PC-9 (cell line): Measurements from ENCODE around the gene STK10. TPM values are rescaled to one million over a fixed set of nuclear protein-coding genes. Genes with fewer than 3 reads are reported as not detected.

ENCODE experiments used
- BruUV-seq: library from RNA; stranded (reverse); fragments of 400-500 nt; replicated peaks from 2 replicates; lab custom pipeline; 2021; lab: Mats Ljungman, UMichigan
- CTCF ChIA-PET: fragments of 300-600 bp; sonication (Branson Sonifier 250); formaldehyde crosslinking; loops from one replicate; lab custom pipeline; 2022; ENCODE audit warnings: antibody characterized with exemption; lab: Charles Lee
- POLR2A ChIA-PET: fragments of 300-600 bp; sonication (Branson Sonifier 250); formaldehyde crosslinking; loops from one replicate; lab custom pipeline; 2022; ENCODE audit warnings: antibody characterized with exemption; ENCODE audit not compliant: unreplicated experiment; lab: Charles Lee
- DNase-seq, 2 experiments: peaks; one replicate each; pipeline versions ENCODE4 v3.0.0 to v3.0.0-alpha.2; 2015 to 2022; ENCODE audit warnings: mixed read lengths in 1 of 2
- H2AFZ ChIP-seq: fragments of 200-600 bp; sonication (generic); 2 replicates; pipeline ENCODE4 v1.8.1; 2017; ENCODE audit warnings: antibody characterized with exemption
- H3F3A ChIP-seq: fragments of 200-600 bp; sonication (generic); 2 replicates; pipeline ENCODE4 v1.8.1; 2017; ENCODE audit warnings: antibody characterized with exemption, mild to moderate bottlenecking, low read depth; ENCODE audit not compliant: insufficient read depth
- H3K27ac ChIP-seq: fragments of 200-600 bp; sonication (generic); 2 replicates; pipeline ENCODE4 v1.6.1; 2016; ENCODE audit warnings: mixed run types
- H3K27me3 ChIP-seq: fragments of 200-600 bp; sonication (generic); 2 replicates; pipeline ENCODE4 v1.6.1; 2016; ENCODE audit warnings: low read depth, mixed run types; ENCODE audit not compliant: insufficient read depth
- H3K36me3 ChIP-seq: fragments of 200-600 bp; sonication (generic); 2 replicates; pipeline ENCODE4 v1.6.1; 2016; ENCODE audit warnings: low read depth, mixed run types
- H3K4me1 ChIP-seq: fragments of 200-600 bp; sonication (generic); replicated peaks from 2 replicates; pipeline ENCODE4 v1.6.1; 2016; ENCODE audit warnings: mixed run types; ENCODE audit not compliant: insufficient read depth
- H3K4me2 ChIP-seq: fragments of 200-600 bp; sonication (generic); 2 replicates; pipeline ENCODE4 v1.6.1; 2017; ENCODE audit warnings: mixed run types
- H3K4me3 ChIP-seq: fragments of 200-600 bp; sonication (generic); 2 replicates; pipeline ENCODE4 v1.6.1; 2016; ENCODE audit warnings: mixed run types
- H3K79me2 ChIP-seq: fragments of 200-600 bp; sonication (generic); 2 replicates; pipeline ENCODE4 v1.6.1; 2017; ENCODE audit warnings: low read depth, mixed run types
- H3K9me2 ChIP-seq: fragments of 200-600 bp; sonication (generic); 2 replicates; pipeline ENCODE4 v1.8.1; 2017; ENCODE audit warnings: mild to moderate bottlenecking; ENCODE audit not compliant: insufficient read depth
- H3K9me3 ChIP-seq: fragments of 200-600 bp; sonication (generic); 2 replicates; pipeline ENCODE4 v1.8.1; 2016; ENCODE audit warnings: low read depth; ENCODE audit not compliant: insufficient read depth
- H4K20me1 ChIP-seq: fragments of 200-600 bp; sonication (generic); 2 replicates; pipeline ENCODE4 v1.8.1; 2017; ENCODE audit not compliant: insufficient read depth
- EZH2 ChIP-seq: fragments of 200-600 bp; sonication (generic); IDR thresholded peaks from 2 replicates; pipeline ENCODE4 v1.8.0; 2017; ENCODE audit warnings: antibody characterized with exemption, low read depth
- intact Hi-C: fragments of 100-400 bp; cut with micrococcal nuclease; formaldehyde crosslinking; loops from one replicate; pipeline ENCODE4 v1.10.0; 2022; ENCODE audit not compliant: unreplicated experiment
- total RNA-seq: library from RNA; stranded (reverse); gene quantifications from 2 replicates; pipeline ENCODE4 v1.2.3, GENCODE V29; 2021
- TF ChIP-seq, protein P1 (sequence below): fragments of 200-600 bp; sonication (generic); conservative IDR thresholded peaks from 2 replicates; pipeline ENCODE4 v1.6.1; 2017; ENCODE audit warnings: mixed run types, antibody characterized with exemption, mild to moderate bottlenecking, moderate library complexity

STK10 gene
- total RNA-seq, 1 experiment from 2014 or later, result 31.5 TPM

DNA sequence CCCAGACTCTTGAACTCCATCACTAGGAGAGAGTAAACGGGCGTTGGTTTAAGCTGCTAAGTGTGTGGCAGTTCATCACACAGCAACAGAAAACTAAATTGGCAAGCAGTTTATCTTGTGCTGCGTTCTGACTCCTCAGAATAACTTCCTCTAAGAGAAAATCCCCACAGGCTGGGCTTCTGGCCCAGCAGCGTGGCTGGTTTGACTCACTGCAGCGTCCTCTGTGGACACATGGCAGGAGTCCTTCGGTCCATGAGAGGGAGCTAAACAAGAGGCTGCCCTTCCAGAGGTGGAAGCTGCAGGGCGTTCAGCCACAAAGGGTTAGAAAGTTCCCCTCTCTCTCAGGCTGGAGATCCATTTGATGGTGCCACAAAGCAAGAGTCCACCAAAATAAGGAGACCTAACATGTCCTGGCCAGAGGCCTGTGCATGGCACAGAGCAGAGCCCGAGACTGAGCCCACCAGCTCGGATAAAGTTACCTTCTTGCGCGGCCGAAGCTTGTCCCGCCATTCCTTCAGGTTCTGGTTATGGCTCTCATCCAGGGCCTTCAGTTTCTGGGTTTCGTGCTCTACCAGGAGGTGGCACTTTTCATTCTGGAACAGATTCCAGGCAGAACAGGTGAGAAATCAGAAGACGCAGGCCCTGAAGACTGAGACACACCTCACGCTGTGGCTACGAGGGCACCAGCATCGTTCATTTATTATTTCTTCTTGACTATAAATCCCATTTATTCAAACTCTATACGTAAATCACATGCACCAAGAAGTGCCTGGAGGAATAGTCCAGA is 135.4 kb downstream of the STK10 start:
- H3F3A ChIP-seq, result no peaks in the 10 kb centered on the region
- no peaks in the 10 kb centered on the region for H3K9me3 ChIP-seq
- H3K79me2 ChIP-seq, result no peaks in the 10 kb centered on the region
- no TSS peak for BruUV-seq
- POLR2A ChIA-PET, result interaction anchor here (0.7 kb wide), 1 partner anchor 594 kb away, joined by 5 read pairs; no protein-coding TSS in a partner anchor
- H3K4me3 ChIP-seq, result no peak overlapping the region
- no peaks in the 10 kb centered on the region for H3K36me3 ChIP-seq
- intact Hi-C loops, result loop anchor here (5.0 kb wide), 1 partner anchor 135 kb away; the partner anchor contains the start of gene STK10
- no peak for DNase-seq
- H4K20me1 ChIP-seq, result no peaks in the 10 kb centered on the region
- CTCF ChIA-PET, result interaction anchor here (0.6 kb wide), 1 partner anchor 19 kb away, joined by 4 read pairs; no protein-coding TSS in a partner anchor
- no peaks in the 10 kb centered on the region for H3K4me1 ChIP-seq
- TF ChIP-seq EZH2, result no peak
- TF ChIP-seq, protein P1, sequence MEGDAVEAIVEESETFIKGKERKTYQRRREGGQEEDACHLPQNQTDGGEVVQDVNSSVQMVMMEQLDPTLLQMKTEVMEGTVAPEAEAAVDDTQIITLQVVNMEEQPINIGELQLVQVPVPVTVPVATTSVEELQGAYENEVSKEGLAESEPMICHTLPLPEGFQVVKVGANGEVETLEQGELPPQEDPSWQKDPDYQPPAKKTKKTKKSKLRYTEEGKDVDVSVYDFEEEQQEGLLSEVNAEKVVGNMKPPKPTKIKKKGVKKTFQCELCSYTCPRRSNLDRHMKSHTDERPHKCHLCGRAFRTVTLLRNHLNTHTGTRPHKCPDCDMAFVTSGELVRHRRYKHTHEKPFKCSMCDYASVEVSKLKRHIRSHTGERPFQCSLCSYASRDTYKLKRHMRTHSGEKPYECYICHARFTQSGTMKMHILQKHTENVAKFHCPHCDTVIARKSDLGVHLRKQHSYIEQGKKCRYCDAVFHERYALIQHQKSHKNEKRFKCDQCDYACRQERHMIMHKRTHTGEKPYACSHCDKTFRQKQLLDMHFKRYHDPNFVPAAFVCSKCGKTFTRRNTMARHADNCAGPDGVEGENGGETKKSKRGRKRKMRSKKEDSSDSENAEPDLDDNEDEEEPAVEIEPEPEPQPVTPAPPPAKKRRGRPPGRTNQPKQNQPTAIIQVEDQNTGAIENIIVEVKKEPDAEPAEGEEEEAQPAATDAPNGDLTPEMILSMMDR, result no peak
- H2AFZ ChIP-seq, result no peak overlapping the region
- H3K9me2 ChIP-seq, result no peaks in the 10 kb centered on the region
- no peak overlapping the region for H3K4me2 ChIP-seq
- no peaks in the 10 kb centered on the region for H3K27me3 ChIP-seq
- no peak overlapping the region for H3K27ac ChIP-seq

DNA sequence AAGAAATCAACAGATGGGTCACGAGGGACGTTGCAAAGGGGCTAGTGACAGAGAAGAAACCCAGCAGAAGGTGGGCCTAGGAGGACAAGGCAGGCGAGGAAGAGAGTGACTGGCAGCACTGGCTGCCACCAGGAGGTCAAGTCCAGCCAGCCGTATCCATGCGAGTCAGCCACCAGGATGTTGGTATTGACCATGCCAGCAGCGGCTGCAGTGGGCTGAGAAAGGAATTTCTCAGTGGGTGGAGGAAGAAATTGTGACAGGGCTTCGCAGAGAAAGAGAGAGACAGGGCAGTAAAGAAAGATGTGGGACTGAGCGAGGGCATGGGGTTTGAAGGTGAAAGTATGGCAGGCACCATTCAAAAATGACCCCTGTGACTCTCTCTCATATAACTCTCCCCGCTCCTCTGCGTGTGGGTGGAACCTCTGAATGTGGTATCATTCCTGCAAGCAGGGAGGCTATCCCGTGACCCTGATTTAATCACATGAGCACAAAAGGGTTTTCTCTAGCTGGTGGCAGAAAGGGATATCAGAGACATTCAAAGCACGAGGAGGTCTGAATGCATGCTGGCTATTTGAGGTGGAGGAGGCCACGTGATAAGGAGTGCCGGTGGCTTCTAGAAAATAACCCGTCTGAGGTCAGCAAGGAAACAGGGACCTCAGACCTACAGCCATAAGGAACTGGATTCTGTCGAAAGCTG is 136.2 kb downstream of the STK10 start:
- no peaks in the 10 kb centered on the region for H3K4me1 ChIP-seq
- no peak overlapping the region for H2AFZ ChIP-seq
- H4K20me1 ChIP-seq, result no peaks in the 10 kb centered on the region
- BruUV-seq, result no TSS peak
- ChIA-PET CTCF (no interaction called here), POLR2A (interaction anchor here (0.7 kb wide), 1 partner anchor 593 kb away, joined by 5 read pairs; no protein-coding TSS in a partner anchor)
- TF ChIP-seq, protein P1, result no peak
- no peak for TF ChIP-seq EZH2
- no peak overlapping the region for H3K27ac ChIP-seq
- no peak for DNase-seq
- no peaks in the 10 kb centered on the region for H3K27me3 ChIP-seq
- no peak overlapping the region for H3K4me3 ChIP-seq
- no peaks in the 10 kb centered on the region for H3K36me3 ChIP-seq
- no peaks in the 10 kb centered on the region for H3F3A ChIP-seq
- H3K9me2 ChIP-seq, result no peaks in the 10 kb centered on the region
- no peaks in the 10 kb centered on the region for H3K9me3 ChIP-seq
- no peaks in the 10 kb centered on the region for H3K79me2 ChIP-seq
- H3K4me2 ChIP-seq, result no peak overlapping the region
- intact Hi-C loops, result loop anchor here (5.0 kb wide), 1 partner anchor 136 kb away; the partner anchor contains the start of gene STK10

DNA sequence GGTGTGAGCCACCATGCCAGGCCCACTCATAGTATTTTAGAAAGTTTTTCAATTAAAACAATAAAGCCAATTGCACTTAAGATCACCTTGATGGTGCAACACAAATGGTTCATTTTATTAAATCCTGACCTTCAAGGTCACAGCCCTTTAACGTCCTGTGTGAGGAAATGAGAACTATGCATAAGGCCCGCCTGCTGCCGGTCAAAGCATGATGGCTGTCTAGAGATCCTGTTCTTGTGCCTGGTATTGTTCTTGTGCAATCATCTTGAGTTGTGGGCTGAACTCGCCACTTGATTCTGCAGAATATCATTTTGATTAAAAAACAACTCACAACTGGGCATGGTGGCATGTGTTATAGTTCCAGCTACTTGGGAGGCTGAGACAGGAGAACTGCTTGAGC is 137.9 kb downstream of the STK10 start:
- BruUV-seq, result no TSS peak
- Histone ChIP-seq H3K27me3 (no peaks in the 10 kb centered on the region), H3K9me3 (no peaks in the 10 kb centered on the region), H3K4me2 (no peak overlapping the region), H2AFZ (no peak overlapping the region), H3K4me3 (no peak overlapping the region), H3F3A (no peaks in the 10 kb centered on the region), H4K20me1 (no peaks in the 10 kb centered on the region), H3K27ac (no peak overlapping the region), H3K9me2 (no peaks in the 10 kb centered on the region), H3K4me1 (no peaks in the 10 kb centered on the region), H3K36me3 (no peaks in the 10 kb centered on the region), H3K79me2 (no peaks in the 10 kb centered on the region)
- ChIA-PET POLR2A (interaction anchor here (0.7 kb wide), 1 partner anchor 364 kb away, joined by 11 read pairs; no protein-coding TSS in a partner anchor), CTCF (interaction anchor here (0.8 kb wide), 1 partner anchor 227 kb away, joined by 4 read pairs; no protein-coding TSS in a partner anchor)
- intact Hi-C loops, result loop anchor here (5.0 kb wide), 1 partner anchor 137 kb away; the partner anchor contains the start of gene STK10
- DNase-seq, result no peak
- TF ChIP-seq EZH2, result no peak
- TF ChIP-seq, protein P1, result no peak
